ELF-1 (cell line): Measurements from ENCODE around the gene PNKP.

Experiments used
- DNase-seq: peaks from one replicate; pipeline ENCODE4 v3.0.0-alpha.2; 2016; ENCODE audit warnings: low read depth, low spot score

Gene PNKP

DNA sequence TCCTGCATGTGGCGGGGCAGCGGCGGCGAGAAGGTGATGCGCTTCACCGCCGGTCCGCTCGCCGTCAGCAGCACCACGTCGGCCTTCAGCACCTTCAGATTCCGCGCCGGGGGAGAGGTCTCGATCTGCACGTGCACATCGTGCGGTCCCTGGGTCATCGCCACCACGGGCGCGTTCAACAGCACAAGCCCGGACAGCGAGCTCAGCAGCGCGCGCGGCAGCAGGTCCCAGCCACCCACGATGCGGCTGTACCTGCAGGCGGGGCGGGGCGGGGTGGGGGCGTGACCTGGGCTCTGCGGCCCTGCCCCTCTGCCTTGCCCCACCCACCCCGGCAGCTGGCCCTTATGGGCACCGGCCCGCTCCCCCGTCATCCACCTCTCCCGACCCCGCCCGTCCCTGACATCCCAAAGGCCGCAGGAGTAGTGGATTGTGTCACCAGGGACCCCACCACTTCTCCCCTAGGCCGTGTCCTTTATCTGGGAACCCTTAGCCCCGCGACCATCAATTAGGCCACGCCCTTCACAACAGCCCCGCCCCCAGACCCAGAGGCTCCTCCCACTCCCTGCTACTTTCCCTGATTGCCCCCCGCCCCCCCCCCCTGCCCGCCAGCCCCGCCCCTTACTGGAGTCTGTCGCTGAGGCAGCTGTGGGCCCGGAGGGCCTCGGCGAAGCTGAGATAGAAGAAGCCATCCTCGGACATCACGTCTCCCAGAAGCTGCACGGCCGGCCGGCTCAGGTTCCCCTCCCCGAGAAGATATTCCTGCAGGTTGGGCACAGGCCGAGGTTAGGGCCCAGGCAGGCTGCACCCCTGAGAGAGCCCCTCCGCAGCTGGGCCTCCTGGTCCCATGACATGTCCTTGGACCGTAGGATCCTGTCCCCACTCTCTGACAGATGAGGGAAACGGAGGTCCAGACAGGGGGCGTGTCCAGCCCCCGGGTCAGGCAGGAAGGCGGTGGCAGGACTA is 23.3 kb upstream of the PNKP start:
- peak; percentile 78 for DNase-seq

DNA sequence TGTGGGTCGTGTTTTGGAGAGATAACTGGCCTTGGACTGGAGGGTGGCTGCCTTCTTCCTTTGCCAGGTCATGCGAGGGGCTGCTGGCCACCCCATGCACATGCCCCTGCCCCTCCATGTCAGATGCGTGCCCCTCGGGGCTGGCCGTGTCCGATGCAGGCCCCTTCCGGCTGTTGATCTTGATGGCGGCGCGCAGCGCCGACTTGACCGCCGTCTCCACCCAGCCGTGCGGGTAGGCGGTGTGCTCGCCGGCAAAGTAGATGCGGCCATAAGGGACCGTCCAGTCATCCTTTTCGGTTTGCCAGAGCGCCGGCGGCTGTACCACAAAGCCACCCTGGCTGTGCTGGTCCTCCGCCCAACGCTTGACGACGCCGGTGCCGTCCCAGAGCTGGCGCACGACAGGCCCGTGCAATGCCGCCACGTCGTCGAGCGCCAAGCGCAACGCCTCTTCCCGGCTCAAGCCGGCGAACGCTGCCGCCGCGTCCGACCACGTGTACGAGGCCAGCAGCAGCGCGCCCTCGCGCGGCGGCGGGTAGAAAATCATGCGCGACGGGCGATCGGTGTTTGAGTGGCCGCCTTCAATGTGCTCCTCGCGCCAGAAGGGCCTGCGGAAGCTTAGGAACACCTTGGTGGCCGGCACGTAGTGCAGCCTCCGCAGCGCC is 22.4 kb upstream of the PNKP start:
- DNase-seq, result peak; percentile 99

DNA sequence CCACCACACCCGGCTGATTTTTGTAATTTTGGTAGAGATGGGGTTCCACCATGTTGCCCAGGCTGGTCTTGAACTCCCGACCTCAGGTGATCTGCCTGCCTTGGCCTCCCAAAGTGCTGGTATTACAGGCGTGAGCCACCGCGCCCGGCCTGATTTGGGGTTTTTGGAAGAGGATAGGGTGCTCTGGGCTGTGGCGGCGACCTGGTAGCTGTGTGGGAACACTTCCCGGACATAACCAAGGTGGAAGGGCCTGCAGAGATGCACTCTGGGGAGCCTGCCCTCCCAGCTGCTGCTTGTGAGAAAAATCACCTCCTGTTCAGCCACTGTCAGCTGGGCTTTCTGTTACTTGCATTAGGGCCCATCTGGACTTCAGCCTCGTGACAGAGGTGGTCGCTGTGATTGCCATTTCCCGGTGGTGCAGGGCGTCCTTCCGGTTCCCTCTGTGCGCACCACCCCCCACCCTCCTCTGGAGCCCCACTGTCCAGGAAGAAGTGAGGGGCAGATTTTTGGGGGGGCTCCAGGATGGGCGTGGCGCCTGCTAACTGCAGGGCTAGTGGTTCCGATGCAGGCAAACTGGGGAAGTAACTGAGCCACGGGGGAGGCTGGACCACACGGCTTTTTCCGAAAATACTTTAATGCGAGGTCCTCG is 21.8 kb upstream of the PNKP start:
- DNase-seq, result no peak

DNA sequence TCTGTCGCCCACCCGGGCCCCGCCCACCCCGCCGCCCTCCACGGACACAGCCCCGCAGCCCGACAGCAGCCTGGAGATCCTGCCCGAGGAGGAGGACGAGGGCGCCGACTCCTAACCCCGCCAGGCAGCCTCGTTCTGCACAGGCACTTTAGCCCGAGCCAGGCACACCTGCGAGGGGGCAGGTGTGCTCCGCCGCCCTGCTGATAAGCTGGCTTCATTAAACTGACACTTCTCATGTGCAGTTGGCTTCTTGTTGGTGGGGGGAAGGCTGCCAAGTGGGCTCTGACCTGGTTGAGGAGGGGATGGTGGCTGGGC is 21.1 kb upstream of the PNKP start:
- no peak for DNase-seq

DNA sequence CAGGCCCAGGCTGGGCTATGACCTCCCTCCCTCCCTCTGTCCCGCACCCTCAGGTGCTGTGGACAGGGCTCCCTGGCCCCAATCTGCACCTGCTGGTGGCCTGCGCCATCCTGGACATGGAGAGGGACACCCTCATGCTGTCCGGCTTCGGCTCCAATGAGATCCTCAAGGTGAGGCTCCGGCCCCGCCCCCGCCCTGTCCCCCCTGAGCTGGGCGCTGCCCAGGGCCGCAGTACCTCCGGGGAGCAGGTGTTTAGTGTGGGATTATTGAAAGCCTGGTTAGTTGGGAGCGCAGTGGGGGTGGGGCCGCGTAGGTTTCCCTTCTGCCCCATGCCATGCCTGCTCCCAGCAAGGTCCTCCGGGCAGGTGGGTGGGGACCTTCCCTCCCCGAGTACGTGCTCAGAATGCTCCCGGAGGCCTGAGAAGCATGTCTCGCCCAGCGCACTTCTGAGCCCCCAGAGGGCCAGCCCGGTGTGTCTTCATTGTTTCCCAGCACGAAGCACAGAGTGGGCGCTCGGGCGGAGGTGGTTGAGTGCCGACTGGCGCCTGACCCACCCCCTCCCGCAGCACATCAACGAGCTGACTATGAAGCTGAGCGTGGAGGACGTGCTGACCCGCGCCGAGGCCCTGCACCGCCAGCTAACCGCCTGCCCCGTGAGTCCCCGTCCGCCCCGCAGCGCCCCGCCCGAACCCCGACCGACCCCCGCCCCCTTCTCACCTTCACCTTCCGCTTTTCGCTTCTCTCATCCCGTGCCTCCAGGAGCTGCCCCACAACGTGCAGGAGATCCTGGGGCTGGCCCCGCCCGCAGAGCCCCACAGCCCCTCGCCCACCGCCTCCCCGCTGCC is 20.5 kb upstream of the PNKP start:
- no peak for DNase-seq

DNA sequence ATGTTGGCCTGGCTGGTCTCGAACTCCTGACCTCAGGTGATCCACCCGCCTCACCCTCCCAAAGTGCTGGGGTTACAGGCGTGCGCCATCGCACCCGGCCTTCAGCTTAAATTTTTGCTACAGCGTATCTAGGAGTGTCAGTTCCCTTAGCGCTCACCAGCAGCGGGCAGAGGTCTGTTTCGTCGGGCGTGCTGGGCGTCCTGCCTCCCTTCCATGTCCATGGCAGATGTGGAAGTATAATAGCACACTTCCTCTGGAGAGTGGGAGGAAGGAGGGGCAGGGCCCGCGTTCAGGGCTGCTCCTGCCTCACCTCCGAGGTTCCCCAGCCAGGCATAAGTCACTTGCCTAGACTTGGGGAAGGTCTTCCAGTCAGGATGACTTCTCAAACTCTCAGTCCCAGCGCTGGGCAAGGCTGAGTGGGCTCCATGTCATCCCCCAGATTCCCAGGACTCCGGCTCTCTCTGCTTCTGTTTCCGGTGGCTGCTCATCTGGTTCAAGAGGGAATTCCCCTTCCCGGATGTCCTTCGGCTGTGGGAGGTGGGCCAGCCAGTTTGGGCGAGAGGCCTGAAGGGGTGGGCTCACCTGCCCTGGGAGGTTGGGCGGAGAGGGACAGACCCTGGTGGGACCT is 19.8 kb upstream of the PNKP start:
- DNase-seq, result no peak

DNA sequence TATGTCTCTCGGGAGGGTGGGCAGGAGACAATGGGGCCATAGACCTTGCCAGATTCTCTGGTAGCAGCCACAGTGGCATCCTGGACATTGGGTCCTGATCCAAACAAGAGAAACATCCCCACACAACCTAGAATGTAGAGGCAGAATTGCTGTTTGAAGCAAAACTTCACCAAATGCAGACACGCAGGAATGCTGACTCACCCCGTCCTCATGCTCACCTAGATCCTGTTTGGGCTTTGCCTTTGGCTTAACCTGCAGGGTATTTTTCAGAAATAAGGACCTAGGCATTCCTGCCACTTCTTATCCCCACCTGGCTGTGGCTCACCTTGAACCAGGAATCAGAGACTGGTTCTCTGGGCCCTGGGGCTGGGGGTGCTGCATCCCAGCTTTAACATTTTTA is 17.4 kb upstream of the PNKP start:
- no peak for DNase-seq

DNA sequence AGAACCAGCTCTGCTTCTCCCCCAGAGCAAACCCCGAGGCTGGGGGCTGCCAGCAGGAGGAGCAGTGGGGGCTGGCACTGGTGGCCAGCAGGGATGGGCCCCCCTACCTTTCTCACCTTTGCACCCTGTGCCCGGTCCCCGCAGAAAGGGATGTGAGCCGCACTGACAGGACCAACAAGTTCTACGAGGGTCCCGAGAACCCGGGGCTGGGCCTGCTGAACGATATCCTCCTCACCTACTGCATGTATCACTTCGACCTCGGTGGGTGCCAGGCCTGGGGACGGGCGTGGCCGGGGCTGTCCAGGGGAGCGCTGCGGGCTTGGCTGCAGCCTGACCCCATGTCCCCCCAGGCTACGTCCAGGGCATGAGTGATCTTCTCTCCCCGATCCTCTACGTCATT is 16.7 kb upstream of the PNKP start:
- no peak for DNase-seq

DNA sequence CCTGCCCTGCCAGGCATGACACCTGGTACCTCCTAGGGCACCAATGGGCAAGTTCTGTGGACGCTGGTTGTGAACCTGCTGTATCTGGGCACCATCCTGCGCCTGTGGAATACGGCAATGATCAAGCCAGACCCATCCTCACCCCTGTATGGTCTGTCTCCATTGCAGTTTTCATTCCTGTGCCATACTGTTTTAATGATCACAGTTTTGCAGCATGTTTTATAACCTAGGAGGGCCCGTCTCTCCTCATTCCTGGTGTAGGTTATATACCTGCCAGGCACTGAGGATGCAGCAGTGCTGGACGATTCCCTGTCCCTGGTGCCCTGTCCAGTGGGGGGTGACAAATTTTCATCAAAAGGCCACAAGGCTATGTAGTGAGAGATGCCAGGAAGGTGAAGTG is 15.7 kb upstream of the PNKP start:
- DNase-seq, result no peak

DNA sequence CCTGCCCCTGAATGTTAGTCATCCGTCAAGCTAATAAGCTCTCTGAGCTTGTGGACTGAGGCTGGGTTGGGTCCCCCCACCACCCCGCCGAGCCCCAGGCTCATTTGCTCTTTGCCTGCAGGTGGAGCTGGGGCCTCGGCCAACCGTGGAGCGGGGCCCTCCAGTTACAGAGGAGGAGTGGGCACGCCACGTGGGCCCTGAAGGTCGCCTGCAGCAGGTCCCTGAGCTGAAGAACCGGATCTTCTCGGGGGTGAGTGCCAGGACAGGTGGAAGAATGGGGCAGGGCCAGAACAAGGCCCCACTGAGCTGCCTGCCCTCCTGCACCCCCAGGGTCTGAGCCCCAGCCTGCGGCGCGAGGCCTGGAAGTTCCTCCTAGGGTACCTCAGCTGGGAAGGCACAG is 15.3 kb upstream of the PNKP start:
- DNase-seq, result no peak

DNA sequence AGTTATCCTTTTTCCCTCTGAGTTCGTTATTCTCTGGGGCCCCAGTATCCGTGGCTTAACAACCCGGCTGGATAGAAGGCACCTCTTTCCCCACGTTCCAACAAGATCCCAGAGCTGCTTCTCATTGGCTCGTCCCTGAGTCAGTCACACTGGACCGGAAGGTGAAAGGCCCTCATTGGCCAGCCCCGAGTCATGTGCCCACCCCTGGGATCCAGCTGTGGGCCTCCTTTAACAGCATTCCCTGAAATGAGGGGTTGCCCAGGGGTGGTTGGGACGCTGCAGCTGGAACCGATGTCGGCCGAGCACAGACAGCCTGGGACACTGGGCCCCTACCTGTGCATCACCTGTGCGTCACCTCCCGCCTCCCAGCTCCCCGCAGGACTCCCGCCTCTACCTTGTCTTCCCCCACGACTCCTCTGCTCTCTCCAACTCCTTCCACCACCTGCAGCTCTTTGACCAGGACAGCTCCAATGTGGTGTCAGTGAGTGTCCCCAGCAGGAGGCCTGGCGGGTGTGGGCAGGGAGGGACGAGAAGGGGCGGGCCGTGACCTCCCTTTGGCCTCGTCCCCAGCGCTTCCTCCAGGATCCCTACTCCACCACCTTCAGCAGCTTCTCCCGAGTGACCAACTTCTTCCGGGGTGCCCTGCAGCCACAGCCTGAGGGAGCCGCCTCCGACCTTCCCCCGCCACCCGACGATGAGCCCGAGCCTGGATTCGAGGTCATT is 14.5 kb upstream of the PNKP start:
- DNase-seq, result peak; percentile 62

DNA sequence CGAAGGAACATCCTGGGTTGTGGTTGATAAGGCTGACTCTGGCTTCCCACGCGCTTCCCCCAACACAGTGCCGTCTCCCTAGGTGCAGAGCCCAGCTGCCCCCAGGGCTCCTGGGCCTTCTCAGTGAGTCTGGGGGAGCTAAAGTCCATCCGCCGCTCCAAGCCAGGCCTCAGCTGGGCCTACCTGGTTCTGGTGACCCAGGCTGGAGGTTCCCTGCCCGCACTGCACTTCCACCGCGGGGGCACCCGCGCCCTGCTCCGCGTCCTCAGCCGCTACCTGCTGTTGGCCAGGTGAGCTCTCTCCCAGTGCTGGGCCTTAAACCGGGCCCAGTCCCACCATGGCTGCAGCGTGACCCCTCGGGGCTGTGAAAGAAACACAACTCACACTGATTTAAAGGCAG is 13.8 kb upstream of the PNKP start:
- DNase-seq, result no peak

DNA sequence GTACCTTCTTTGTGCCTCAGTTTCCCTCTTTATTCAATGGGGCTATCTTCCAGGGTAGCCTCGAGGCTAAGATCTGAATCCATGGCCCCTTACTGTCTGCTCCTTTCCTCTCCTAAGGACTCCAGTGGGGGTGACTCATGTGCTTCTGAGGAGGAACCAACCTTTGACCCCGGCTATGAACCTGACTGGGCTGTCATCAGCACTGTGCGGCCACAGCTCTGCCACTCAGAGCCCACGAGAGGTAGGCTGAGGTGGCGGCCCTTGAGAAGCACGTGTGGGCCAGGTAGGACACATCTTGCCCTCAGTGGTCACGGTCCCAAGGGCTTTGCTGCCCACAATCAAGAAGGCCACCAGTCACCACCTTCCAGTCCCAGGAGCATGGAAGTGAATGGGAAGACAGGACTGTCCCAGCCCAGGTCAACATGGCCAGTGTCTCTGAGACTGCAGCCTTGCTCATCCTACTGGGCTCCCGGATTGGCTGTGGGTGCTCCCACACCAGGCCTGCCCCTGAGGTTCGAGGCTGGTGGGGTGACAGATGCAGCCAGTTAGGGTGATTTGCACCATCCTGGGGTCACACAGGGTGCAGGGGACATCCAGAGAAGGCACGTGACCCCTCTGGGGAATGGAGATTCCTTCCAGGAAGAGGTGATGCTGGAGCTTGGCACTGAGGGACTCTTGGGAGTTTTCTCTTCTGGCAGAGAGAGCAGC is 12.9 kb upstream of the PNKP start:
- DNase-seq, result no peak

DNA sequence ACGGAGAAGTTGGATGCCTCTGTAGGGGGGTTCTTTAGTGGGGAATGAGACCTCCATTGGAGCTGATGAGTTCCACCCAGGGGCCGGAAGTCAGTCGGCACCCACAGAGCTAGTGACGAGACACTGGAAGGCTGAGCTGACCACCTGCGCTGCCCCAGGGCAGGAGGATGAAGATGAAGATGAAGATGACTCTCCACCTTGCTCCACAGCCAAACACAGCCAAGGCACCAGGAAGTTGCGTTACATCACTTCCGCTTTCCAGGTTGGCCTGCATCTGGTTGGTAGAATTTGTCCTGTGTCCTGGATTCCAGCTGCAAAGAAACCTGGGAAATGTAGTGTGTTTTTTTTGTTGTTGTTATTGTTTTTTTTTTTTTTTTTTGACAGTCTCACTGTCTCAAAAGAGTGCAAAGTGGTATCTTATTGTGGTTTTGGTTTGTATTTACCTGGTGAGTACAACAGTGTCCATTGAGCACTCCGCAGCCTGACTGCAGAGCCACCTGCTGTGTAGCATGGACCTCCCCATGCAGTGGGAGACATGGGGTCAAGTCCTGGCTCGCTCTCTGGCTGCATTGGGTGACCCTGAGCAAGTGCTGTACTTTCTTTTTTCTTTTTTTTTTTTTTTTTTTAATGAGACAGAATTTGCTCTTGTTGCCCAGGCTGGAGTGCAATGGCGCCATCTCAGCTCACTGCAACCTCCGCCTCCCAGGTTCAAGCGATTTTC is 12.0 kb upstream of the PNKP start:
- no peak for DNase-seq

DNA sequence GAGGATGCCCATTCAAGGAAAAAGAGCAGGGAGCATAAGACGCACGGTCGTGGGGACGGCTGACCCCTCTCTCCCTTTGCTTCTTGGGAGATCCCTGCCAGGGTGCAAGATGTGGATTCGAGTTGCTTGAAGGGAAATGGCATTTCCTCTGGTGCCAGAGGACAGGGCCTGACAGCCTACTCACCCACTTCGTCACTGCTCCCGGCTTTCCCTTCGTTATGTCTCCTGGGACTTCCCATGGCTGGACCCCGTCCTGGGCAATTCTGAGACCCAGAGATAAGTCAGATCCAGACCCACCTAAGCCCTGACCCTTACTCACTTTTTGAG is 11.3 kb upstream of the PNKP start:
- DNase-seq, result no peak

DNA sequence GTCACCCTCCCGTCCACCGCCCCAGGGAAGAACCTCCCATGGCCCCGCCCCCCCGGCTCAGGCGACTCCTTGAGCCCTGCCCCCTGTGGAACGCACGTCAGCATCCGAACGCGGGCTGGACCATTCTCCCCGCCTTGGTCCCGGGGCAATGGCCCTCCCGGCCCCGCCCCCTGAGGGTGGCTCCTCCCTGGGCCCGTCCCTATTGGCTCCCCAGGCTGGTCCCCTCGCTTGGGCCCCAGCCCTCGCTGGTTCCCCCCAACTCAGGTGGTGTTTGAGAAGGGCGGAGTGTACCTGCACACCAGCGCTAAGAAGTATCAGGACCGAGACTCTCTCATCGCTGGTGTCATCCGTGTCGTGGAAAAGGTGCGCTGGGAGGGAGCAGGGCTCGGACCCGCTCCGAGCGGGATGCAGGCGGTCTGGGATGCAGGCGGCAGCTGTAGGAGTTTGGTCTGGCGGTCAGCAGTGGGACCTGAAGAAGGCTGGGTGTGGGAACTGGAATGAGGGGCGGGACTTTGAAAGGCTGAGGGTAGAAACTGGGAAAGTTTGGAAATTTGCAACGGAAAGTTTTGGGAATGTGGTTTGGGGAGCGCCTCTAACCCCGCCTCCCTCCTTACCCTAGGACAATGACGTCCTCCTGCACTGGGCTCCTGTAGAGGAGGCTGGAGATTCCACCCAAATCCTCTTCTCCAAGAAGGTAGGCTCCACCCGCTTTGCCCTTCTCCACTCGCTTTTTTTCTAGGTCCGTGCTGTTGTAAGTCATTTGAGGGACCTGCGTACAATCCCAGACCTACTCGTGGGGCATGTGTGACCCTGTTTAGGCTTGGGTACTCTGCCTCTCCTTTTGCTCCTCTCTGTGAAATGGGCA is 10.7 kb upstream of the PNKP start:
- DNase-seq, result peak; percentile 97

DNA sequence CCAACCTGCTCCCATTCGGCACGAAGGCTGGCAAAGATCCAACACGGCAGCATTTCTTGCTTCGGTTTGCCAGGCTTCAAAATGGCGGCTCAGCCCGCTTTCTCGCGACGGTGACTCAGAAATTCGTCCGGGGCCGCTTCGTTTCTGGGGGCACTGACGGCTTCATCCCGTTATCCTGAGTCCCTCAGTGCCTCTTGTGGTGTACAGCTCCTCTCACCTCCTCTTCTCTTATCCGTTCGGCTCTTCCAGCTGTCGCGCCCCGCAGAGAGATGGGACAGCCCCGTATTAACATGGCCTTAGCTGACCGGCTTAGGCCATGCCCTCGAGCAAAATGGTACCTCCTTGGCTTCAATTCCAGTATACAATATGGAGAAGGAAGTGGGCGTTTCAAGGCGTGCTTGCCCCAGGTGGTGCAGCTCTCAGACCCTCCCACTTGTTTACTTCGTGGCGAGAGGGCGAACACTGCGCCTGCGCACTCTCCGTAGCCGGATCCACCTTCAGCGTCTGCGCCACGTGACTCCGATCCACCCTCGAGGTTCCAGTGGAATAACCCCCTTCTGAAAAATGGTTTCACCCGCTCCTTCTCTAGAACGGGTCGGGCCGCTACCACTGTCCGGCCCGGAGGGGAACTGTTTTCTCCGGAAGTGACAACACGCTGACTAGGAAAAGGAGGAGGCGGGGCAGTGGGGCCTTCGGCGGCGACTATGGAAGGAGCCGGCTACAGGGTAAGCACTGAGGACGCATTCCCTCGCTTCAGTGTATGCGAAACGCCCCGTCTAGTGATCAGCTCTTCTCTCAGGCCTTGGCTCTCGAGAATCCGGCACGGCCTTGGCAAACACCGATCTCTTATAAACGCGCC is 9.9 kb upstream of the PNKP start, which contains the start of the genes AKT1S1 and TBC1D17:
TSS of gene AKT1S1 (minus strand) at position 336 of the 859 bp plus-strand sequence. CDS start 4,060 bp downstream, outside the sequence.
TSS of gene TBC1D17 (plus strand) at position 683 of the 859 bp plus-strand sequence. CDS start at position 705, 22 bp downstream.
- DNase-seq, result peak; percentile 100
